ENCODE data around the gene ASB3. TPM values are rescaled to one million over a fixed set of nuclear protein-coding genes. Genes with fewer than 3 reads are reported as not detected.

ASB3 gene
- total RNA-seq, 1 experiment from 2014 or later = 12.9 TPM

DNA sequence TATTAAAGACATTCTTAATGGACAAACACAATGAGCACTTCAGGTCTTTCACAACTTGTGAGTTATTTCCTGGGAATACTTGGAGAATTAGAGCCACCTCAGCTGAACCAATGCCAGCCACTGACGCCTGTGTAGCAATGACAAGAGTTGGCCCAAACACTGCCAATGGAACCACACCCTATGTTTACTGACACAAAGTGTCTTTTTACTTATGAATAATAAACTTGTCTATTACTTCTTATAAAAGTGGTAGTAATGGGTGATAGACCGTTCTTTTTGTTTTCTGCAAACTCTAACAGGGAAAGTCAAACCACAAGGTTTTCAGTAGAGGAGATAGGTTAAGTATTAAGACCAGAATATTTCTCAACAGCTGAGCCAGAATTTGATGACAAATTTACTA is 31.6 kb downstream of the ASB3 start:
- ATAC-seq = no peak
- H3K4me1 ChIP-seq (ENCODE audit: control insufficient read depth, insufficient read depth, low read length) = no peaks in the 10 kb centered on the region
- CTCF ChIA-PET = no interaction called here
- DNase-seq (ENCODE audit: low read depth, low spot score) = no peak
- no peaks in the 10 kb centered on the region for H3K27me3 ChIP-seq (ENCODE audit: control insufficient read depth, insufficient read depth, low read length)
- no peak overlapping the region for H3K27ac ChIP-seq (ENCODE audit: low read length)
- no peaks in the 10 kb centered on the region for H3K9me3 ChIP-seq (ENCODE audit: control insufficient read depth, insufficient read depth, low read depth, low read length)
- POLR2A ChIA-PET = no interaction called here
- intact Hi-C loops (cut with micrococcal nuclease; ENCODE audit: unreplicated experiment) (no loop called here), in situ Hi-C loops (cut with HindIII; ENCODE audit: low pct_unique_long_range_greater_than_20kb, low sequenced_read_pairs) (no loop called here)
- no peaks in the 10 kb centered on the region for H3K36me3 ChIP-seq (ENCODE audit: control insufficient read depth, insufficient read depth, low read length)
- TF ChIP-seq POLR2AphosphoS5 (IDR thresholded peaks at IDR 0.05; ENCODE audit: low read depth, low read length) (no peak), SIN3A (IDR thresholded peaks at IDR 0.05; ENCODE audit: borderline replicate concordance, insufficient read depth, low read depth, low read length) (no peak), TCF7L2 (IDR thresholded peaks at IDR 0.05; ENCODE audit: low read depth, low read length) (no peak)
- TF ChIP-seq, protein P1, sequence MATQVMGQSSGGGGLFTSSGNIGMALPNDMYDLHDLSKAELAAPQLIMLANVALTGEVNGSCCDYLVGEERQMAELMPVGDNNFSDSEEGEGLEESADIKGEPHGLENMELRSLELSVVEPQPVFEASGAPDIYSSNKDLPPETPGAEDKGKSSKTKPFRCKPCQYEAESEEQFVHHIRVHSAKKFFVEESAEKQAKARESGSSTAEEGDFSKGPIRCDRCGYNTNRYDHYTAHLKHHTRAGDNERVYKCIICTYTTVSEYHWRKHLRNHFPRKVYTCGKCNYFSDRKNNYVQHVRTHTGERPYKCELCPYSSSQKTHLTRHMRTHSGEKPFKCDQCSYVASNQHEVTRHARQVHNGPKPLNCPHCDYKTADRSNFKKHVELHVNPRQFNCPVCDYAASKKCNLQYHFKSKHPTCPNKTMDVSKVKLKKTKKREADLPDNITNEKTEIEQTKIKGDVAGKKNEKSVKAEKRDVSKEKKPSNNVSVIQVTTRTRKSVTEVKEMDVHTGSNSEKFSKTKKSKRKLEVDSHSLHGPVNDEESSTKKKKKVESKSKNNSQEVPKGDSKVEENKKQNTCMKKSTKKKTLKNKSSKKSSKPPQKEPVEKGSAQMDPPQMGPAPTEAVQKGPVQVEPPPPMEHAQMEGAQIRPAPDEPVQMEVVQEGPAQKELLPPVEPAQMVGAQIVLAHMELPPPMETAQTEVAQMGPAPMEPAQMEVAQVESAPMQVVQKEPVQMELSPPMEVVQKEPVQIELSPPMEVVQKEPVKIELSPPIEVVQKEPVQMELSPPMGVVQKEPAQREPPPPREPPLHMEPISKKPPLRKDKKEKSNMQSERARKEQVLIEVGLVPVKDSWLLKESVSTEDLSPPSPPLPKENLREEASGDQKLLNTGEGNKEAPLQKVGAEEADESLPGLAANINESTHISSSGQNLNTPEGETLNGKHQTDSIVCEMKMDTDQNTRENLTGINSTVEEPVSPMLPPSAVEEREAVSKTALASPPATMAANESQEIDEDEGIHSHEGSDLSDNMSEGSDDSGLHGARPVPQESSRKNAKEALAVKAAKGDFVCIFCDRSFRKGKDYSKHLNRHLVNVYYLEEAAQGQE (IDR thresholded peaks at IDR 0.05; ENCODE audit: insufficient read depth in 1 of 2, low read depth in 2 of 2, low read length in 1 of 2) = no peak
- TF ChIP-seq, protein P2, sequence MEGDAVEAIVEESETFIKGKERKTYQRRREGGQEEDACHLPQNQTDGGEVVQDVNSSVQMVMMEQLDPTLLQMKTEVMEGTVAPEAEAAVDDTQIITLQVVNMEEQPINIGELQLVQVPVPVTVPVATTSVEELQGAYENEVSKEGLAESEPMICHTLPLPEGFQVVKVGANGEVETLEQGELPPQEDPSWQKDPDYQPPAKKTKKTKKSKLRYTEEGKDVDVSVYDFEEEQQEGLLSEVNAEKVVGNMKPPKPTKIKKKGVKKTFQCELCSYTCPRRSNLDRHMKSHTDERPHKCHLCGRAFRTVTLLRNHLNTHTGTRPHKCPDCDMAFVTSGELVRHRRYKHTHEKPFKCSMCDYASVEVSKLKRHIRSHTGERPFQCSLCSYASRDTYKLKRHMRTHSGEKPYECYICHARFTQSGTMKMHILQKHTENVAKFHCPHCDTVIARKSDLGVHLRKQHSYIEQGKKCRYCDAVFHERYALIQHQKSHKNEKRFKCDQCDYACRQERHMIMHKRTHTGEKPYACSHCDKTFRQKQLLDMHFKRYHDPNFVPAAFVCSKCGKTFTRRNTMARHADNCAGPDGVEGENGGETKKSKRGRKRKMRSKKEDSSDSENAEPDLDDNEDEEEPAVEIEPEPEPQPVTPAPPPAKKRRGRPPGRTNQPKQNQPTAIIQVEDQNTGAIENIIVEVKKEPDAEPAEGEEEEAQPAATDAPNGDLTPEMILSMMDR (IDR thresholded peaks at IDR 0.05) = no peak
- H3K4me3 ChIP-seq (ENCODE audit: low read depth in 2 of 2, low read length in 2 of 2) = no peak overlapping the region
- no TSS peak for BruUV-seq (replicated peaks)

DNA sequence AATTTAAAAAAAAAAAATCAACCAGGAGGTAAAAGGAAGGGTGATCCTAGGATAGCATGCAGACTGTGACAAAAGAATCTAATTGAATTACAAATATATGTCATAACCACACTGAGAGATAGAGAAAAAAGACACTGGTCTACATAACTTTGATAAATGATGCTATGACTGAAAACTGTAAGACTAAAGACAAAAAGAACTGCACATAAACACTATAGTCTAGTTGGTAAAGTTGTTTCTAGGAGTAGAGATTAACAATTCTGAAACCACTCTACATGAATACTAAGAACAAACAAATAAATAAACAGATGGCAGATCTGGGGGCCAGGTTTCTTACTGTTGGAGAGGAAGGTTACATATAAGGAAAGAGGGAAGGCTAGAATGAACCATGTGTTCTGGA is 33.7 kb downstream of the ASB3 start:
- intact Hi-C loops (cut with micrococcal nuclease; ENCODE audit: unreplicated experiment) (no loop called here), in situ Hi-C loops (cut with HindIII; ENCODE audit: low pct_unique_long_range_greater_than_20kb, low sequenced_read_pairs) (no loop called here)
- Histone ChIP-seq H3K4me3 (ENCODE audit: low read depth in 2 of 2, low read length in 2 of 2) (no peak overlapping the region), H3K27ac (ENCODE audit: low read length) (no peak overlapping the region), H3K36me3 (ENCODE audit: control insufficient read depth, insufficient read depth, low read length) (no peaks in the 10 kb centered on the region), H3K9me3 (ENCODE audit: control insufficient read depth, insufficient read depth, low read depth, low read length) (no peaks in the 10 kb centered on the region), H3K27me3 (ENCODE audit: control insufficient read depth, insufficient read depth, low read length) (no peaks in the 10 kb centered on the region), H3K4me1 (ENCODE audit: control insufficient read depth, insufficient read depth, low read length) (no peaks in the 10 kb centered on the region)
- TF ChIP-seq SIN3A (IDR thresholded peaks at IDR 0.05; ENCODE audit: borderline replicate concordance, insufficient read depth, low read depth, low read length) (no peak), POLR2AphosphoS5 (IDR thresholded peaks at IDR 0.05; ENCODE audit: low read depth, low read length) (no peak), TCF7L2 (IDR thresholded peaks at IDR 0.05; ENCODE audit: low read depth, low read length) (no peak)
- TF ChIP-seq, protein P1 (IDR thresholded peaks at IDR 0.05; ENCODE audit: insufficient read depth in 1 of 2, low read depth in 2 of 2, low read length in 1 of 2) = no peak
- ChIA-PET CTCF (no interaction called here), POLR2A (no interaction called here)
- DNase-seq (ENCODE audit: low read depth, low spot score) = no peak
- no TSS peak for BruUV-seq (replicated peaks)
- ATAC-seq = no peak

Data from Panc1 (cell line).